MM.1S (cell line): ENCODE measurements around the gene PLGRKT.

ENCODE experiments used
- DNase-seq: peaks from one replicate; pipeline ENCODE4 v3.0.0-alpha.2; 2015
- H2AFZ ChIP-seq: fragments of 300-600 bp; sonication (generic); 2 replicates; pipeline ENCODE4 v1.6.0; 2016; ENCODE audit warnings: antibody characterized with exemption, low read length
- H3F3A ChIP-seq: fragments of 300-600 bp; sonication (generic); 2 replicates; pipeline ENCODE4 v1.6.1; 2016; ENCODE audit warnings: mild to moderate bottlenecking, antibody characterized with exemption, low read length, moderate library complexity, mixed read lengths; ENCODE audit not compliant: insufficient read depth
- H3K27ac ChIP-seq: fragments of 300-600 bp; sonication (generic); 2 replicates; pipeline ENCODE4 v1.5.1; 2016; ENCODE audit warnings: mild to moderate bottlenecking, low read length
- H3K27me3 ChIP-seq: fragments of 300-600 bp; sonication (generic); replicated peaks from 2 replicates; pipeline ENCODE4 v1.6.0; 2016; ENCODE audit warnings: low read length; ENCODE audit not compliant: insufficient read depth
- H3K36me3 ChIP-seq: fragments of 300-600 bp; sonication (generic); replicated peaks from 2 replicates; pipeline ENCODE4 v1.6.1; 2016; ENCODE audit warnings: mild to moderate bottlenecking, low read length, mixed read lengths; ENCODE audit not compliant: insufficient read depth
- H3K4me1 ChIP-seq: fragments of 300-600 bp; sonication (generic); 2 replicates; pipeline ENCODE4 v1.6.1; 2016; ENCODE audit warnings: low read length, mixed read lengths
- H3K4me2 ChIP-seq: fragments of 300-600 bp; sonication (generic); 2 replicates; pipeline ENCODE4 v1.6.0; 2016; ENCODE audit warnings: low read depth, low read length
- H3K4me3 ChIP-seq: fragments of 300-600 bp; sonication (generic); 2 replicates; pipeline ENCODE4 v1.5.1; 2016; ENCODE audit warnings: low read length, mixed read lengths
- H3K79me2 ChIP-seq: fragments of 300-600 bp; sonication (generic); 2 replicates; pipeline ENCODE4 v1.6.1; 2016; ENCODE audit warnings: mixed run types, low read length, mixed read lengths
- H3K9ac ChIP-seq: fragments of 300-600 bp; sonication (generic); 2 replicates; pipeline ENCODE4 v1.6.1; 2016; ENCODE audit warnings: low read length, mixed read lengths
- H3K9me2 ChIP-seq: fragments of 300-600 bp; sonication (generic); replicated peaks from 2 replicates; pipeline ENCODE4 v1.6.1; 2016; ENCODE audit warnings: mild to moderate bottlenecking, low read length, mixed read lengths; ENCODE audit not compliant: insufficient read depth
- H3K9me3 ChIP-seq: fragments of 300-600 bp; sonication (generic); replicated peaks from 2 replicates; pipeline ENCODE4 v1.6.1; 2016; ENCODE audit warnings: mild to moderate bottlenecking, low read length, mixed read lengths; ENCODE audit not compliant: insufficient read depth
- H4K20me1 ChIP-seq: fragments of 300-600 bp; sonication (generic); 2 replicates; pipeline ENCODE4 v1.6.1; 2016; ENCODE audit warnings: mild to moderate bottlenecking, low read length, moderate library complexity, mixed read lengths; ENCODE audit not compliant: insufficient read depth
- CTCF ChIP-seq: fragments of 300-600 bp; sonication (generic); IDR thresholded peaks from 2 replicates; pipeline ENCODE4 v1.5.1; 2016; ENCODE audit warnings: antibody characterized with exemption, low read length, mixed read lengths
- EZH2 ChIP-seq: fragments of 300-600 bp; sonication (generic); optimal IDR thresholded peaks from 2 replicates; pipeline ENCODE3; 2017; ENCODE audit warnings: low read depth, mild to moderate bottlenecking, antibody characterized with exemption, low read length, mixed read lengths
- EZH2phosphoT487 ChIP-seq: fragments of 300-600 bp; sonication (generic); IDR thresholded peaks from 2 replicates; pipeline ENCODE4 v1.6.1; 2018; ENCODE audit warnings: antibody characterized with exemption, low read length

PLGRKT gene

GRCh38 chr9:5355817-5356216 lies 81.9 kb downstream of the PLGRKT start:
- no peaks in the 10 kb centered on the region for H3F3A ChIP-seq
- no peaks in the 10 kb centered on the region for H3K79me2 ChIP-seq
- H3K9me3 ChIP-seq: no peaks in the 10 kb centered on the region
- H3K9me2 ChIP-seq: no peaks in the 10 kb centered on the region
- no peaks in the 10 kb centered on the region for H3K36me3 ChIP-seq
- no peaks in the 10 kb centered on the region for H4K20me1 ChIP-seq
- H3K27ac ChIP-seq: no peak overlapping the region
- no peak overlapping the region for H3K4me3 ChIP-seq
- no peak for TF ChIP-seq EZH2
- TF ChIP-seq EZH2phosphoT487: no peak
- no peak for TF ChIP-seq CTCF
- DNase-seq: no peak
- no peak overlapping the region for H2AFZ ChIP-seq
- H3K9ac ChIP-seq: no peak overlapping the region
- H3K4me1 ChIP-seq: 0 out of 2 replicates have a peak, but pooled peaks cover 7% of the 10 kb centered on the region
- no peak overlapping the region for H3K4me2 ChIP-seq
- H3K27me3 ChIP-seq: no peaks in the 10 kb centered on the region

- Histone ChIP-seq H3K4me1 (0 out of 2 replicates have a peak, but pooled peaks cover 7% of the 10 kb centered on the region), H3K4me2 (no peak overlapping the region), H3K36me3 (no peaks in the 10 kb centered on the region), H3K9me2 (no peaks in the 10 kb centered on the region), H3K4me3 (no peak overlapping the region), H4K20me1 (no peaks in the 10 kb centered on the region), H3K79me2 (no peaks in the 10 kb centered on the region), H2AFZ (no peak overlapping the region), H3K27ac (no peak overlapping the region), H3K27me3 (no peaks in the 10 kb centered on the region), H3F3A (no peaks in the 10 kb centered on the region), H3K9me3 (no peaks in the 10 kb centered on the region), H3K9ac (no peak overlapping the region)
- TF ChIP-seq EZH2phosphoT487 (no peak), EZH2 (no peak), CTCF (no peak)
- DNase-seq: no peak
Observed at GRCh38 chr9:5355226-5355625, 82.5 kb downstream of the PLGRKT start.

GRCh38 chr9:5354184-5354583 lies 83.5 kb downstream of the PLGRKT start:
- H3K4me2 ChIP-seq: no peak overlapping the region
- H3K9me3 ChIP-seq: no peaks in the 10 kb centered on the region
- no peak overlapping the region for H3K4me3 ChIP-seq
- H3K9me2 ChIP-seq: no peaks in the 10 kb centered on the region
- H3K36me3 ChIP-seq: no peaks in the 10 kb centered on the region
- H3K4me1 ChIP-seq: 0 out of 2 replicates have a peak, but pooled peaks cover 7% of the 10 kb centered on the region
- no peaks in the 10 kb centered on the region for H3F3A ChIP-seq
- no peaks in the 10 kb centered on the region for H3K27me3 ChIP-seq
- no peak for DNase-seq
- no peaks in the 10 kb centered on the region for H4K20me1 ChIP-seq
- H3K79me2 ChIP-seq: no peaks in the 10 kb centered on the region
- H3K9ac ChIP-seq: no peak overlapping the region
- TF ChIP-seq EZH2phosphoT487 (no peak), CTCF (no peak), EZH2 (no peak)
- no peak overlapping the region for H3K27ac ChIP-seq
- no peak overlapping the region for H2AFZ ChIP-seq
